Mesothelial cell of epicardium (in vitro differentiated cells): Measurements from ENCODE around the gene SLC39A10. TPM values are rescaled to one million over a fixed set of nuclear protein-coding genes. Genes with fewer than 3 reads are reported as not detected.

ENCODE experiments used
- DNase-seq, 2 experiments: peaks; one replicate each; pipeline ENCODE4 v3.0.0; 2021; ENCODE audit warnings: low spot score in 2 of 2; ENCODE audit not compliant: unreplicated experiment in 2 of 2
- H3K27ac Mint-ChIP-seq: 2 replicates; pipeline ENCODE4 v1.8.0; 2021; ENCODE audit warnings: mixed read lengths
- H3K27me3 Mint-ChIP-seq: 2 replicates; pipeline ENCODE4 v1.8.0; 2021; ENCODE audit warnings: low read depth, mixed read lengths
- H3K36me3 Mint-ChIP-seq: 2 replicates; pipeline ENCODE4 v1.8.0; 2021; ENCODE audit warnings: mixed read lengths
- H3K4me1 Mint-ChIP-seq: 2 replicates; pipeline ENCODE4 v1.8.0; 2021; ENCODE audit warnings: mixed read lengths
- H3K4me3 Mint-ChIP-seq: 2 replicates; pipeline ENCODE4 v1.8.0; 2021; ENCODE audit warnings: mild to moderate bottlenecking, moderate library complexity, mixed read lengths
- H3K9me3 Mint-ChIP-seq: 2 replicates; pipeline ENCODE4 v1.8.0; 2021; ENCODE audit warnings: mixed read lengths
- CTCF ChIP-seq: fragments of 200-600 bp; sonication (generic); IDR thresholded peaks from one replicate; pipeline ENCODE4 v1.5.0; 2021; ENCODE audit warnings: antibody characterized with exemption; ENCODE audit not compliant: unreplicated experiment
- total RNA-seq: library from RNA; stranded (reverse); gene quantifications from 3 replicates; pipeline ENCODE4 v1.2.1, GENCODE V29; 2021

The SLC39A10 gene
- total RNA-seq, 1 donor from 2014 or later: 123 TPM

DNA sequence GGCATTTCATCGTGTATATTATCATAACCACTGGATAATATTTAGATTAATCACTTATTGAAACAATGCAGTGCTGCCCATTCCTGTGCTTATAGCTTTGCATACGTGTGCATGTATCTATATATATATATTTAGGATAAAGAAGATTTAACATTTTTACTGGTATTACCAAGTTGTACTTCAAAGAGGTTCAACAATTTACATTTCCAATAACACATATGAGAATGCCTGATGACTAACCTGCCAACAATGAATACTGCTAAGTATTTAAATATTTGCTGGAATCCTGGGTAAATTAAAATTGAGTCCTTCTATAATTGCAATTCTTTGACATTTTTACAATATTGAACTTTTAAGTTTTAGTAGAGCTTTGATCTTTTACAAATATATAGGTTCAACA is 111.4 kb downstream of the SLC39A10 start:
- TF ChIP-seq CTCF: no peak
- H3K4me3 Mint-ChIP-seq: no peak overlapping the region
- H3K9me3 Mint-ChIP-seq: peaks cover 26% of the 10 kb centered on the region
- no peak for DNase-seq
- H3K36me3 Mint-ChIP-seq: no peaks in the 10 kb centered on the region
- H3K4me1 Mint-ChIP-seq: peaks cover 3% of the 10 kb centered on the region
- no peaks in the 10 kb centered on the region for H3K27me3 Mint-ChIP-seq
- no peak overlapping the region for H3K27ac Mint-ChIP-seq

DNA sequence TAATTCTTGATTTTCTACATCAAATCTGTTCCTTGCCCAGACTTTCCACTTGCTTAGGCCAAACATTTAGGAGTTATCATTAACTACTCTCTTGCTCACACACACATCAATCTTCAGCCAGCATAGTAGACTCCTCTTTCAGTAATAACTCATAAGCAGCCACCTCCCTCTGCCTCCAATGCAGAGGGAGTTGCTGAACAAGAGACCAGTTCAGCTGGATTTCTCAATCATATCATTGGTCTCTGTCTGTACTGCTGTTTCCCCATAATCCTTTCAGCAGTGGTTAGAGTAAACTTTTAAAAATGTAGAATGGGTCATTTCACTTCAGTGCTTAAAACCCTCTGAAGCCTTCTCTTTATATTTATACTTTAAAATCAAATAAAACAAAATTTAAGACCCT is 112.9 kb downstream of the SLC39A10 start:
- H3K36me3 Mint-ChIP-seq: no peaks in the 10 kb centered on the region
- H3K4me1 Mint-ChIP-seq: peaks cover 3% of the 10 kb centered on the region
- H3K4me3 Mint-ChIP-seq: no peak overlapping the region
- peaks cover 13% of the 10 kb centered on the region for H3K9me3 Mint-ChIP-seq
- no peak for DNase-seq
- TF ChIP-seq CTCF: no peak
- H3K27me3 Mint-ChIP-seq: no peaks in the 10 kb centered on the region
- no peak overlapping the region for H3K27ac Mint-ChIP-seq

- TF ChIP-seq CTCF: no peak
- H3K9me3 Mint-ChIP-seq: peaks cover 5% of the 10 kb centered on the region
- DNase-seq: no peak
- H3K36me3 Mint-ChIP-seq: no peaks in the 10 kb centered on the region
- H3K4me1 Mint-ChIP-seq: no peaks in the 10 kb centered on the region
- H3K27ac Mint-ChIP-seq: no peak overlapping the region
- H3K27me3 Mint-ChIP-seq: no peaks in the 10 kb centered on the region
- H3K4me3 Mint-ChIP-seq: no peak overlapping the region
These were observed 122.5 kb downstream of the SLC39A10 start for GRCh38 chr2:195779491-195779890.

DNA sequence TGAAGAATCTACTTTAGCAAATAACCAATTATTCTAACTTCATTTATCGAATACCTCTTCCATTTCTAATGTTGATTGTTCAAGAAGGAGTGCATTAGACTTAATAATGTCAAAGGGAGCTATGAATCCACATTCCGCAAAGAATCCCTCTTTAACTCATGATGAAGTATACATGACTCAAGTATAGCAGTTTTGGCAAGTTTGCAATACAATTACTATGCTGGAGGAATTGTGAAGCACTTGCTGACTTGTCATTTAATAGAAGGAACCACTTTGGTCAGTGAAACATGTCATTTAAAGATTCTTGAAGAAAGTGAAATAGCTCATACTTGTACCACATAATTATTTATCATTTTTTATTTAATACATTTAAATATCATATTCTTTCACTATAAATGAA is 125.1 kb downstream of the SLC39A10 start:
- Mint-ChIP-seq H3K4me3 (no peak overlapping the region), H3K27ac (no peak overlapping the region), H3K36me3 (no peaks in the 10 kb centered on the region), H3K27me3 (no peaks in the 10 kb centered on the region), H3K4me1 (no peaks in the 10 kb centered on the region), H3K9me3 (peaks cover 5% of the 10 kb centered on the region)
- no peak for DNase-seq
- TF ChIP-seq CTCF: no peak
